GM23338 (cell line): ENCODE results near the gene GCC1.

ENCODE experiments used
- CREB1 ChIP-seq: fragments of 250-450 bp; sonication (Bioruptor Pico); IDR thresholded peaks from 2 replicates; pipeline ENCODE4 v1.5.0; 2020; ENCODE audit warnings: low read depth, mild to moderate bottlenecking, moderate library complexity
- EZH2 ChIP-seq: fragments of 200-600 bp; sonication (generic); IDR thresholded peaks from one replicate; pipeline ENCODE4 v1.8.0; 2017; ENCODE audit warnings: antibody characterized with exemption, mild to moderate bottlenecking, low read depth; ENCODE audit not compliant: unreplicated experiment
- EZH2phosphoT487 ChIP-seq: fragments of 200-600 bp; sonication (generic); IDR thresholded peaks from one replicate; pipeline ENCODE4 v1.8.1; 2018; ENCODE audit warnings: antibody characterized with exemption; ENCODE audit not compliant: unreplicated experiment
- POLR2AphosphoS5 ChIP-seq: IDR thresholded peaks from 2 replicates; pipeline ENCODE4 v1.6.1; 2016; ENCODE audit warnings: antibody characterized with exemption, low read depth
- TF ChIP-seq, protein P1 (sequence below), 2 experiments: fragments of 200-600 bp in 1 of 2; sonication (generic) in 1 of 2; conservative IDR thresholded peaks; 2 replicates each; pipeline versions ENCODE4 v1.5.1 to v1.6.1; 2016 to 2017; ENCODE audit warnings: antibody characterized with exemption in 2 of 2, low read depth in 2 of 2, mild to moderate bottlenecking in 2 of 2, moderate library complexity in 1 of 2
- TF ChIP-seq, protein P2 (sequence below): IDR thresholded peaks from one replicate; pipeline ENCODE4 v1.6.1; 2018; ENCODE audit warnings: antibody characterized with exemption; ENCODE audit not compliant: unreplicated experiment

DNA sequence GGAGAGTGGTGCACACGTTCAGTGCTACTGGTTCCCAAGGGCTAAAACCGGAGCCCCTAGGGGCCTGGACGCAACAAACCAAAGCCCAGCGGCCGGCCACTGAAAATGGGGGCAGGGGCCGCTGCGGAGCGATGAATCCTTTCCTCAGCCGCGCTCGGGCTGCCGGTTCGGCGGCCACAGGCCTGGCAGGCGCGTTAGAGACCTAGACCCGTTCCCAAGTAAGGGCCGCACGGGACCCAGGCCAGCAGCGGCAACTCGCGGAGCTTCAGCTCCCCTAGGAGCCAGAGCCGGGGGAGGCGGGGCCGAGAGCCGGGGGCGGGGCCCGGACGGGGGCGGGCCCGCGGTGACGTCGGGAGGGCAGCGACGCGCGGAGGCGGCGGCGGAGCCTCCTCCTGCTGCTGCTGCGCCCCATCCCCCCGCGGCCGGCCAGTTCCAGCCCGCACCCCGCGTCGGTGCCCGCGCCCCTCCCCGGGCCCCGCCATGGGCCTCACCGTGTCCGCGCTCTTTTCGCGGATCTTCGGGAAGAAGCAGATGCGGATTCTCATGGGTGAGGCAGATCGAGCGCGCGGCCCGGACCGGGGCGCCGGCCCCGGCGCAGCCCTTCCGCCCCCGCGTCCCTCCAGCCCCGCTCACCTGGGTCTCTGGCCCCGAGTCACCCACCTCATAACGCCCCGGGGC lies 2.8 kb upstream of the GCC1 start, which contains the start of gene ARF5:
- no peak for TF ChIP-seq EZH2
- TF ChIP-seq, protein P1, sequence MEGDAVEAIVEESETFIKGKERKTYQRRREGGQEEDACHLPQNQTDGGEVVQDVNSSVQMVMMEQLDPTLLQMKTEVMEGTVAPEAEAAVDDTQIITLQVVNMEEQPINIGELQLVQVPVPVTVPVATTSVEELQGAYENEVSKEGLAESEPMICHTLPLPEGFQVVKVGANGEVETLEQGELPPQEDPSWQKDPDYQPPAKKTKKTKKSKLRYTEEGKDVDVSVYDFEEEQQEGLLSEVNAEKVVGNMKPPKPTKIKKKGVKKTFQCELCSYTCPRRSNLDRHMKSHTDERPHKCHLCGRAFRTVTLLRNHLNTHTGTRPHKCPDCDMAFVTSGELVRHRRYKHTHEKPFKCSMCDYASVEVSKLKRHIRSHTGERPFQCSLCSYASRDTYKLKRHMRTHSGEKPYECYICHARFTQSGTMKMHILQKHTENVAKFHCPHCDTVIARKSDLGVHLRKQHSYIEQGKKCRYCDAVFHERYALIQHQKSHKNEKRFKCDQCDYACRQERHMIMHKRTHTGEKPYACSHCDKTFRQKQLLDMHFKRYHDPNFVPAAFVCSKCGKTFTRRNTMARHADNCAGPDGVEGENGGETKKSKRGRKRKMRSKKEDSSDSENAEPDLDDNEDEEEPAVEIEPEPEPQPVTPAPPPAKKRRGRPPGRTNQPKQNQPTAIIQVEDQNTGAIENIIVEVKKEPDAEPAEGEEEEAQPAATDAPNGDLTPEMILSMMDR (conservative IDR thresholded peaks at IDR 0.05; ENCODE audit: low read depth in 2 of 2), result no peak
- TF ChIP-seq EZH2phosphoT487, result no peak
- peak; percentile 77 for TF ChIP-seq POLR2AphosphoS5
- TF ChIP-seq, protein P2, sequence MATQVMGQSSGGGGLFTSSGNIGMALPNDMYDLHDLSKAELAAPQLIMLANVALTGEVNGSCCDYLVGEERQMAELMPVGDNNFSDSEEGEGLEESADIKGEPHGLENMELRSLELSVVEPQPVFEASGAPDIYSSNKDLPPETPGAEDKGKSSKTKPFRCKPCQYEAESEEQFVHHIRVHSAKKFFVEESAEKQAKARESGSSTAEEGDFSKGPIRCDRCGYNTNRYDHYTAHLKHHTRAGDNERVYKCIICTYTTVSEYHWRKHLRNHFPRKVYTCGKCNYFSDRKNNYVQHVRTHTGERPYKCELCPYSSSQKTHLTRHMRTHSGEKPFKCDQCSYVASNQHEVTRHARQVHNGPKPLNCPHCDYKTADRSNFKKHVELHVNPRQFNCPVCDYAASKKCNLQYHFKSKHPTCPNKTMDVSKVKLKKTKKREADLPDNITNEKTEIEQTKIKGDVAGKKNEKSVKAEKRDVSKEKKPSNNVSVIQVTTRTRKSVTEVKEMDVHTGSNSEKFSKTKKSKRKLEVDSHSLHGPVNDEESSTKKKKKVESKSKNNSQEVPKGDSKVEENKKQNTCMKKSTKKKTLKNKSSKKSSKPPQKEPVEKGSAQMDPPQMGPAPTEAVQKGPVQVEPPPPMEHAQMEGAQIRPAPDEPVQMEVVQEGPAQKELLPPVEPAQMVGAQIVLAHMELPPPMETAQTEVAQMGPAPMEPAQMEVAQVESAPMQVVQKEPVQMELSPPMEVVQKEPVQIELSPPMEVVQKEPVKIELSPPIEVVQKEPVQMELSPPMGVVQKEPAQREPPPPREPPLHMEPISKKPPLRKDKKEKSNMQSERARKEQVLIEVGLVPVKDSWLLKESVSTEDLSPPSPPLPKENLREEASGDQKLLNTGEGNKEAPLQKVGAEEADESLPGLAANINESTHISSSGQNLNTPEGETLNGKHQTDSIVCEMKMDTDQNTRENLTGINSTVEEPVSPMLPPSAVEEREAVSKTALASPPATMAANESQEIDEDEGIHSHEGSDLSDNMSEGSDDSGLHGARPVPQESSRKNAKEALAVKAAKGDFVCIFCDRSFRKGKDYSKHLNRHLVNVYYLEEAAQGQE, result no peak
- TF ChIP-seq CREB1, result peak; percentile 90
